ENCODE data around the gene CD44. TPM values are rescaled to one million over a fixed set of nuclear protein-coding genes. Genes with fewer than 3 reads are reported as not detected.

CD44 gene
- polyA plus RNA-seq, 1 donor from 2014 or later: 0.77 TPM

GRCh38 chr11:35105319-35106079, 33.5 kb upstream of the CD44 start:
- no peaks in the 10 kb centered on the region for H3K79me2 ChIP-seq (replicated peaks; ENCODE audit: insufficient read depth, low read length)
- H4K20me1 ChIP-seq (ENCODE audit: insufficient read depth): no peaks in the 10 kb centered on the region
- no peaks in the 10 kb centered on the region for H3K9me2 ChIP-seq (ENCODE audit: insufficient read depth, low read length)
- TF ChIP-seq SMC3 (conservative IDR thresholded peaks at IDR 0.05; ENCODE audit: poor library complexity) (no peak), MXI1 (conservative IDR thresholded peaks at IDR 0.05; ENCODE audit: poor library complexity, severe bottlenecking) (no peak), EP300 (conservative IDR thresholded peaks at IDR 0.05; ENCODE audit: poor library complexity, severe bottlenecking) (no peak), CTCF (IDR thresholded peaks at IDR 0.05; ENCODE audit: poor library complexity, severe bottlenecking) (no peak), POLR2AphosphoS5 (IDR thresholded peaks at IDR 0.05) (no peak), EZH2 (IDR thresholded peaks at IDR 0.05; ENCODE audit: borderline replicate concordance, insufficient read depth, low read length, poor library complexity, severe bottlenecking) (no peak), TAF1 (IDR thresholded peaks at IDR 0.05; ENCODE audit: low read depth) (no peak), RAD21 (conservative IDR thresholded peaks at IDR 0.05) (no peak)
- TF ChIP-seq, protein P1, sequence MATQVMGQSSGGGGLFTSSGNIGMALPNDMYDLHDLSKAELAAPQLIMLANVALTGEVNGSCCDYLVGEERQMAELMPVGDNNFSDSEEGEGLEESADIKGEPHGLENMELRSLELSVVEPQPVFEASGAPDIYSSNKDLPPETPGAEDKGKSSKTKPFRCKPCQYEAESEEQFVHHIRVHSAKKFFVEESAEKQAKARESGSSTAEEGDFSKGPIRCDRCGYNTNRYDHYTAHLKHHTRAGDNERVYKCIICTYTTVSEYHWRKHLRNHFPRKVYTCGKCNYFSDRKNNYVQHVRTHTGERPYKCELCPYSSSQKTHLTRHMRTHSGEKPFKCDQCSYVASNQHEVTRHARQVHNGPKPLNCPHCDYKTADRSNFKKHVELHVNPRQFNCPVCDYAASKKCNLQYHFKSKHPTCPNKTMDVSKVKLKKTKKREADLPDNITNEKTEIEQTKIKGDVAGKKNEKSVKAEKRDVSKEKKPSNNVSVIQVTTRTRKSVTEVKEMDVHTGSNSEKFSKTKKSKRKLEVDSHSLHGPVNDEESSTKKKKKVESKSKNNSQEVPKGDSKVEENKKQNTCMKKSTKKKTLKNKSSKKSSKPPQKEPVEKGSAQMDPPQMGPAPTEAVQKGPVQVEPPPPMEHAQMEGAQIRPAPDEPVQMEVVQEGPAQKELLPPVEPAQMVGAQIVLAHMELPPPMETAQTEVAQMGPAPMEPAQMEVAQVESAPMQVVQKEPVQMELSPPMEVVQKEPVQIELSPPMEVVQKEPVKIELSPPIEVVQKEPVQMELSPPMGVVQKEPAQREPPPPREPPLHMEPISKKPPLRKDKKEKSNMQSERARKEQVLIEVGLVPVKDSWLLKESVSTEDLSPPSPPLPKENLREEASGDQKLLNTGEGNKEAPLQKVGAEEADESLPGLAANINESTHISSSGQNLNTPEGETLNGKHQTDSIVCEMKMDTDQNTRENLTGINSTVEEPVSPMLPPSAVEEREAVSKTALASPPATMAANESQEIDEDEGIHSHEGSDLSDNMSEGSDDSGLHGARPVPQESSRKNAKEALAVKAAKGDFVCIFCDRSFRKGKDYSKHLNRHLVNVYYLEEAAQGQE (IDR thresholded peaks at IDR 0.05; ENCODE audit: borderline replicate concordance): no peak
- no peaks in the 10 kb centered on the region for H3K9me3 ChIP-seq (ENCODE audit: low read length)
- no peak overlapping the region for H3K27ac ChIP-seq (ENCODE audit: low read length)
- no peak overlapping the region for H3K4me3 ChIP-seq (ENCODE audit: low read length)
- H3K27me3 ChIP-seq (ENCODE audit: insufficient read depth, low read depth, low read length): no peaks in the 10 kb centered on the region
- H3F3A ChIP-seq (ENCODE audit: insufficient read depth, low read length, poor library complexity, severe bottlenecking): no peaks in the 10 kb centered on the region
- H3K9ac ChIP-seq (ENCODE audit: low read length): no peak overlapping the region
- H3K4me2 ChIP-seq (ENCODE audit: low read length): no peak overlapping the region
- H2AFZ ChIP-seq (ENCODE audit: low read depth, low read length): no peak overlapping the region
- no peaks in the 10 kb centered on the region for H3K36me3 ChIP-seq (ENCODE audit: insufficient read depth, low read length)

- no peak for TF ChIP-seq EZH2 (IDR thresholded peaks at IDR 0.05; ENCODE audit: borderline replicate concordance, insufficient read depth, low read length, poor library complexity, severe bottlenecking)
- TF ChIP-seq MXI1 (conservative IDR thresholded peaks at IDR 0.05; ENCODE audit: poor library complexity, severe bottlenecking): no peak
- TF ChIP-seq POLR2AphosphoS5 (IDR thresholded peaks at IDR 0.05): no peak
- no peak for TF ChIP-seq TAF1 (IDR thresholded peaks at IDR 0.05; ENCODE audit: low read depth)
- no peak for TF ChIP-seq CTCF (IDR thresholded peaks at IDR 0.05; ENCODE audit: poor library complexity, severe bottlenecking)
- no peak for TF ChIP-seq SMC3 (conservative IDR thresholded peaks at IDR 0.05; ENCODE audit: poor library complexity)
- TF ChIP-seq EP300 (conservative IDR thresholded peaks at IDR 0.05; ENCODE audit: poor library complexity, severe bottlenecking): no peak
- no peak for TF ChIP-seq RAD21 (conservative IDR thresholded peaks at IDR 0.05)
- TF ChIP-seq, protein P1 (IDR thresholded peaks at IDR 0.05; ENCODE audit: borderline replicate concordance): no peak
These were observed 32.4 kb upstream of the CD44 start for GRCh38 chr11:35106595-35106994.

More at GRCh38 chr11:35106595-35106994, 32.4 kb upstream of the CD44 start:
- H3K79me2 ChIP-seq (replicated peaks; ENCODE audit: insufficient read depth, low read length): no peaks in the 10 kb centered on the region
- H3K9ac ChIP-seq (ENCODE audit: low read length): no peak overlapping the region
- no peaks in the 10 kb centered on the region for H3K9me3 ChIP-seq (ENCODE audit: low read length)
- no peak overlapping the region for H3K27ac ChIP-seq (ENCODE audit: low read length)
- no peaks in the 10 kb centered on the region for H3K27me3 ChIP-seq (ENCODE audit: insufficient read depth, low read depth, low read length)
- H3F3A ChIP-seq (ENCODE audit: insufficient read depth, low read length, poor library complexity, severe bottlenecking): no peaks in the 10 kb centered on the region
- no peaks in the 10 kb centered on the region for H3K9me2 ChIP-seq (ENCODE audit: insufficient read depth, low read length)
- no peaks in the 10 kb centered on the region for H3K36me3 ChIP-seq (ENCODE audit: insufficient read depth, low read length)
- H3K4me2 ChIP-seq (ENCODE audit: low read length): no peak overlapping the region
- no peaks in the 10 kb centered on the region for H4K20me1 ChIP-seq (ENCODE audit: insufficient read depth)
- no peak overlapping the region for H3K4me3 ChIP-seq (ENCODE audit: low read length)
- no peak overlapping the region for H2AFZ ChIP-seq (ENCODE audit: low read depth, low read length)
